Measurements from ENCODE around the gene PCSK2. TPM values are rescaled to one million over a fixed set of nuclear protein-coding genes. Genes with fewer than 3 reads are reported as not detected.

PCSK2 gene
- total RNA-seq, 2 experiments from 2014 or later: not detected

DNA sequence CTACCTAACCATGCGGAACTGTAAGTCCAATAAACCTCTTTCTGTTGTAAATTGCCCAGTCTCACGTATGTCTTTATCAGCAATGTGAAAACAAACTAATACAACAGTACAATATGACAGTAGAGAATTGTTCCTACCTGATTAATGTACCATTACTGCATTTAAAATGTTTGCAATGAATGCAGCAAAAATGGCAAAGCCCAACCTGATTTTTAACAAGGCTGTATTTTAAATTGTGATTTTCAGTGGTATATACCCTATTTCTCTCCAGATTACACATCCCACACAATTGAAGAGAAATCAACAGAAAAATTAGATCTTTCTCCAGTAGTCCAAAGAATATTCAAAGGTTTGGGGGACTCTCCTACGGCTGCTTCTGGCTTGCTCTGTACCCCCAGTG, 3.3 kb upstream of the PCSK2 start:
- POLR2A ChIA-PET: no interaction called here
- BruUV-seq (replicated peaks): no TSS peak
- intact Hi-C loops (cut with micrococcal nuclease; ENCODE audit: unreplicated experiment): no loop called here

DNA sequence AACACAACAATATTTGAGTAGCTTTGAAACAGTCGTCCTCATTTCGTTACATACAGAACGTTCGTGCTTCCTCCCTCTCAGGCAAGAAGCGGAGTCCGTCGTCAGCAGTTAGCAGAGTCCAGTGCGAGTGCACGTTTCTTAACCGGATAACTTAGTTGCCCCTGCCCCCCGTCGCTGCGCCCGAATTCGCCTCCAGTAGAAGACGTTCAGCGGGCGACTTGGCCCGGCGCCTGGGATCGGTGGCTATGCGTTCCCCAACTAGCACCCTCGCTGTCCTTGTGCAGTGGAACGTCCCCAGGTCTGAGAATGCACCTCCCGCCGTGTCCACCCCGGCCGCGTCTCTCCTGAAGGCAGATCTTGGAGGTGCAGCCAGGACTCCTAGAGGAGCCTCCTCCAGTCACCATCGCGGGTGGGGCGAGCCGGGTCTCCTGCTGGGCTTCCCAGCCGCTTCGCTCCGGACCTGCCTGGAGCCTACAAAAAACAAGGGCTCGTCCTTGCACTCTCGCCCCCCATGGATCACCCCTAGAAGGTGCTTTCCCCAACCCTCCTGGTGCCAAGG, 910 bp upstream of the PCSK2 start:
- Histone ChIP-seq H3K36me3 (ENCODE audit: insufficient read depth, low read length) (no peaks in the 10 kb centered on the region), H3K9me2 (ENCODE audit: insufficient read depth, low read length) (no peaks in the 10 kb centered on the region), H3K4me3 (ENCODE audit: low read depth, low read length, poor library complexity, severe bottlenecking) (no peak overlapping the region), H4K20me1 (ENCODE audit: insufficient read depth, low read length) (no peaks in the 10 kb centered on the region), H3K4me2 (ENCODE audit: low read length) (no peak overlapping the region), H2AFZ (ENCODE audit: low read length) (no peak overlapping the region), H3K9me3 (ENCODE audit: low read length) (no peaks in the 10 kb centered on the region), H3K4me1 (ENCODE audit: insufficient read depth, low read length, poor library complexity, severe bottlenecking) (no peaks in the 10 kb centered on the region), H3K79me2 (ENCODE audit: insufficient read depth, low read depth, low read length) (no peaks in the 10 kb centered on the region), H3K27ac (ENCODE audit: low read depth, low read length, poor library complexity, severe bottlenecking) (no peak overlapping the region)
- CTCF ChIA-PET (ENCODE audit: unreplicated experiment): no interaction called here
- no TSS peak for BruUV-seq (replicated peaks)
- no peak for DNase-seq (ENCODE audit: low spot score)
- intact Hi-C loops (cut with micrococcal nuclease; ENCODE audit: unreplicated experiment): no loop called here
- no peak for TF ChIP-seq EZH2phosphoT487 (IDR thresholded peaks at IDR 0.05; ENCODE audit: borderline replicate concordance, low read depth, low read length)
- TF ChIP-seq, protein P1, sequence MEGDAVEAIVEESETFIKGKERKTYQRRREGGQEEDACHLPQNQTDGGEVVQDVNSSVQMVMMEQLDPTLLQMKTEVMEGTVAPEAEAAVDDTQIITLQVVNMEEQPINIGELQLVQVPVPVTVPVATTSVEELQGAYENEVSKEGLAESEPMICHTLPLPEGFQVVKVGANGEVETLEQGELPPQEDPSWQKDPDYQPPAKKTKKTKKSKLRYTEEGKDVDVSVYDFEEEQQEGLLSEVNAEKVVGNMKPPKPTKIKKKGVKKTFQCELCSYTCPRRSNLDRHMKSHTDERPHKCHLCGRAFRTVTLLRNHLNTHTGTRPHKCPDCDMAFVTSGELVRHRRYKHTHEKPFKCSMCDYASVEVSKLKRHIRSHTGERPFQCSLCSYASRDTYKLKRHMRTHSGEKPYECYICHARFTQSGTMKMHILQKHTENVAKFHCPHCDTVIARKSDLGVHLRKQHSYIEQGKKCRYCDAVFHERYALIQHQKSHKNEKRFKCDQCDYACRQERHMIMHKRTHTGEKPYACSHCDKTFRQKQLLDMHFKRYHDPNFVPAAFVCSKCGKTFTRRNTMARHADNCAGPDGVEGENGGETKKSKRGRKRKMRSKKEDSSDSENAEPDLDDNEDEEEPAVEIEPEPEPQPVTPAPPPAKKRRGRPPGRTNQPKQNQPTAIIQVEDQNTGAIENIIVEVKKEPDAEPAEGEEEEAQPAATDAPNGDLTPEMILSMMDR (conservative IDR thresholded peaks at IDR 0.05; ENCODE audit: low read length): no peak
- POLR2A ChIA-PET: no interaction called here

More for the DNA sequence above, 3.3 kb upstream of the PCSK2 start:
- Histone ChIP-seq H3K4me2 (ENCODE audit: low read length) (no peak overlapping the region), H3K36me3 (ENCODE audit: insufficient read depth, low read length) (no peaks in the 10 kb centered on the region), H3K4me3 (ENCODE audit: low read depth, low read length, poor library complexity, severe bottlenecking) (no peak overlapping the region), H3K27ac (ENCODE audit: low read depth, low read length, poor library complexity, severe bottlenecking) (no peak overlapping the region), H3K9me3 (ENCODE audit: low read length) (no peaks in the 10 kb centered on the region), H3K79me2 (ENCODE audit: insufficient read depth, low read depth, low read length) (no peaks in the 10 kb centered on the region), H3K4me1 (ENCODE audit: insufficient read depth, low read length, poor library complexity, severe bottlenecking) (no peaks in the 10 kb centered on the region), H3K9me2 (ENCODE audit: insufficient read depth, low read length) (no peaks in the 10 kb centered on the region), H2AFZ (ENCODE audit: low read length) (no peak overlapping the region), H4K20me1 (ENCODE audit: insufficient read depth, low read length) (no peaks in the 10 kb centered on the region)
- no peak for DNase-seq (ENCODE audit: low spot score)
- TF ChIP-seq, protein P1 (conservative IDR thresholded peaks at IDR 0.05; ENCODE audit: low read length): no peak
- TF ChIP-seq EZH2phosphoT487 (IDR thresholded peaks at IDR 0.05; ENCODE audit: borderline replicate concordance, low read depth, low read length): no peak
- CTCF ChIA-PET (ENCODE audit: unreplicated experiment): no interaction called here

DNA sequence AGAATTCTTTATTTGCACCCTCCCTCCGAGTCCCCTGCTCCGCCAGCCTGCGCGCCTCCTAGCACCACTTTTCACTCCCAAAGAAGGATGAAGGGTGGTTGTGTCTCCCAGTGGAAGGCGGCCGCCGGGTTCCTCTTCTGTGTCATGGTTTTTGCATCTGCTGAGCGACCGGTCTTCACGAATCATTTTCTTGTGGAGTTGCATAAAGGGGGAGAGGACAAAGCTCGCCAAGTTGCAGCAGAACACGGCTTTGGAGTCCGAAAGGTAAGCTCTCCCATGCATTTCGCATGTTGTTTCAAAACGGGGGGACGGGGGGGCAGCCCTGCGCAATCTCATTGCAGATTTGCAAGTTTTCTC, 357 bp downstream of the PCSK2 start:
- Histone ChIP-seq H3K27ac (ENCODE audit: low read depth, low read length, poor library complexity, severe bottlenecking) (no peak overlapping the region), H3K4me2 (ENCODE audit: low read length) (no peak overlapping the region), H3K9me2 (ENCODE audit: insufficient read depth, low read length) (no peaks in the 10 kb centered on the region), H3K9me3 (ENCODE audit: low read length) (no peaks in the 10 kb centered on the region), H3K36me3 (ENCODE audit: insufficient read depth, low read length) (no peaks in the 10 kb centered on the region), H2AFZ (ENCODE audit: low read length) (no peak overlapping the region), H3K4me1 (ENCODE audit: insufficient read depth, low read length, poor library complexity, severe bottlenecking) (no peaks in the 10 kb centered on the region), H4K20me1 (ENCODE audit: insufficient read depth, low read length) (no peaks in the 10 kb centered on the region), H3K79me2 (ENCODE audit: insufficient read depth, low read depth, low read length) (no peaks in the 10 kb centered on the region), H3K4me3 (ENCODE audit: low read depth, low read length, poor library complexity, severe bottlenecking) (no peak overlapping the region)
- intact Hi-C loops (cut with micrococcal nuclease; ENCODE audit: unreplicated experiment): no loop called here
- ChIA-PET CTCF (ENCODE audit: unreplicated experiment) (no interaction called here), POLR2A (no interaction called here)
- no peak for DNase-seq (ENCODE audit: low spot score)
- no TSS peak for BruUV-seq (replicated peaks)
- no peak for TF ChIP-seq EZH2phosphoT487 (IDR thresholded peaks at IDR 0.05; ENCODE audit: borderline replicate concordance, low read depth, low read length)
- TF ChIP-seq, protein P1 (conservative IDR thresholded peaks at IDR 0.05; ENCODE audit: low read length): no peak
